ENCODE data around the gene ZNF484. TPM values are rescaled to one million over a fixed set of nuclear protein-coding genes. Genes with fewer than 3 reads are reported as not detected.

Gene ZNF484
- total RNA-seq, 1 donor from 2014 or later: 7.7 TPM

Other genes starting within 250 kb of the ZNF484 start
- 15.4 and 17.6 TPM in 2 replicates for gene IPPK, start 207.9 kb downstream of the ZNF484 start, total RNA-seq
- gene BICD2, start 113.2 kb downstream of the ZNF484 start, total RNA-seq: 34.0 and 46.5 TPM in 2 replicates
- not detected in 2 replicates for gene FGD3, start 69.5 kb upstream of the ZNF484 start, total RNA-seq
- gene SUSD3, start 180.7 kb upstream of the ZNF484 start, total RNA-seq: not detected in 2 replicates
- gene CARD19, start 218.2 kb upstream of the ZNF484 start, total RNA-seq: 54.7 and 65.4 TPM in 2 replicates

Measured in dermis microvascular lymphatic vessel endothelial cell (primary cell).